Tibial artery (tissue), 4 donors: ENCODE measurements around the gene DVL1.
"Not testable (repeated sequence)": the region's sequence is repeated elsewhere in the genome, so short reads cannot be mapped to it uniquely, and the experiment has no call there.

ENCODE experiments used
- DNase-seq, 2 donors: peaks; one replicate each; pipeline ENCODE4 v3.0.0-alpha.2; 2019
- H3K27ac ChIP-seq, 2 donors: fragments of 200-600 bp; sonication (generic) in 1 of 2; 1 replicate in 1 of 2; 2 replicates in 1 of 2; pipeline ENCODE4 v1.5.1; 2018 to 2019; ENCODE audit warnings: mild to moderate bottlenecking in 1 of 2
- H3K27me3 ChIP-seq, 2 donors: fragments of 200-600 bp; sonication (generic) in 1 of 2; one replicate each; pipeline versions ENCODE4 v1.5.1 to v1.6.0; 2016 to 2019
- H3K36me3 ChIP-seq, 3 donors: fragments of 200-600 bp; sonication (generic) in 2 of 3; one replicate each; pipeline ENCODE4 v1.5.1; 2016 to 2019; ENCODE audit warnings: mild to moderate bottlenecking in 2 of 3
- H3K4me1 ChIP-seq, 4 donors: fragments of 200-600 bp; sonication (generic) in 2 of 4; 1 replicate in 3 of 4; 2 replicates in 1 of 4; pipeline ENCODE4 v1.5.1; 2016 to 2019
- H3K4me3 ChIP-seq, 2 donors: fragments of 200-600 bp; sonication (generic) in 1 of 2; 1 replicate in 1 of 2; 2 replicates in 1 of 2; pipeline ENCODE4 v1.5.1; 2018 to 2019; ENCODE audit warnings: mild to moderate bottlenecking in 2 of 2
- H3K9me3 ChIP-seq, 3 donors: fragments of 200-600 bp; sonication (generic) in 1 of 3; one replicate each; pipeline ENCODE4 v1.5.1; 2016 to 2019
- intact Hi-C: fragments of 100-400 bp; cut with DNase I; formaldehyde crosslinking; loops from one replicate; pipeline ENCODE4 v1.15.0; 2023; ENCODE audit warnings: low total_unique reads
- TF ChIP-seq, protein P1 (sequence below), 2 experiments: fragments of 200-600 bp in 1 of 2; fragments of 450-650 bp in 1 of 2; IDR thresholded peaks; one replicate each; pipeline ENCODE4 v1.5.1; 2017 to 2019; ENCODE audit warnings: antibody characterized with exemption in 2 of 2, mild to moderate bottlenecking in 1 of 2, moderate library complexity in 1 of 2

The DVL1 gene

DNA sequence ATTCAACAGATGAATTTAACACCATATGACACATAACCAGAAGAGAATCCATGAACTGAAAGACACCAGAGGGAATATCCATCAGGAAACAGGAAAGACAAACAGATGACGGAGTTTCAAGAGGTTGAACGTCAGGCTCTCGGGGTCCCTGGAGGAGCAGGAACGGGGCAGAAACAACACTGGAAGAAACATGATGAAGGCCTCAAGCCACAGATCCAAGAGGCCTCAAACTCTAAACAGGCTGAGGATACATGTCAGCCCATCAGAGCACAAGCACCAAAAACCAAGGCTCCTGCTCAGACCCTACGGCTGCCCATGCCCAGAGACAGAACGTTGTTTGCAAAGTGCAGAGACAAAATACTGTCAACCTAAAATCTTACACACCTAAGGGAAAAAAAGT, 31.8 kb downstream of the DVL1 start:
- intact Hi-C loops = no loop called here
- Histone ChIP-seq H3K4me3 (no peak overlapping the region), H3K27me3 (no peaks in the 10 kb centered on the region), H3K9me3 (no peaks in the 10 kb centered on the region), H3K4me1 (peaks cover 0 to 43% (median 31%) of the 10 kb centered on the region in 4 donors), H3K27ac (peak overlapping the region; percentile 62 to 65), H3K36me3 (peaks cover 34 to 81% (median 66%) of the 10 kb centered on the region in 3 donors)
- DNase-seq = no peak
- TF ChIP-seq, protein P1, sequence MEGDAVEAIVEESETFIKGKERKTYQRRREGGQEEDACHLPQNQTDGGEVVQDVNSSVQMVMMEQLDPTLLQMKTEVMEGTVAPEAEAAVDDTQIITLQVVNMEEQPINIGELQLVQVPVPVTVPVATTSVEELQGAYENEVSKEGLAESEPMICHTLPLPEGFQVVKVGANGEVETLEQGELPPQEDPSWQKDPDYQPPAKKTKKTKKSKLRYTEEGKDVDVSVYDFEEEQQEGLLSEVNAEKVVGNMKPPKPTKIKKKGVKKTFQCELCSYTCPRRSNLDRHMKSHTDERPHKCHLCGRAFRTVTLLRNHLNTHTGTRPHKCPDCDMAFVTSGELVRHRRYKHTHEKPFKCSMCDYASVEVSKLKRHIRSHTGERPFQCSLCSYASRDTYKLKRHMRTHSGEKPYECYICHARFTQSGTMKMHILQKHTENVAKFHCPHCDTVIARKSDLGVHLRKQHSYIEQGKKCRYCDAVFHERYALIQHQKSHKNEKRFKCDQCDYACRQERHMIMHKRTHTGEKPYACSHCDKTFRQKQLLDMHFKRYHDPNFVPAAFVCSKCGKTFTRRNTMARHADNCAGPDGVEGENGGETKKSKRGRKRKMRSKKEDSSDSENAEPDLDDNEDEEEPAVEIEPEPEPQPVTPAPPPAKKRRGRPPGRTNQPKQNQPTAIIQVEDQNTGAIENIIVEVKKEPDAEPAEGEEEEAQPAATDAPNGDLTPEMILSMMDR (IDR thresholded peaks at IDR 0.05) = no peak

DNA sequence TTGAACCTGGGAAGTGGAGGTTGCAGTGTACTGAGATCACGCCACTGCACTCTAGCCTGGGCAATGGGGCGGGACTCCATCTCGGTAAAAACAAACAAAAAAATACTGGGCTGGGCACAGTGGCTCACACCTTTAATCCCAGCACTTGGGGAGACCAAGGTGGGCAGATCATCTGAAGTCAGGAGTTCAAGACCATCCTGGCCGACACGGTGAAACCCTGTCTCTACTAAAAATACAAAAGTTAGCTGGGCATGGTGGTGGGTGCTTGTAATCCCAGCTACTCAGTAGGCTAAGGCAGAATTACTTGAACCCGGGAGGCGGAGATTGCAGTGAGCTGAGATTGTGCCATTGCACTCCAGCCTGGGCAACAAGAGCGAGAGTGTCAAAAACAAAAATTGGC, 33.0 kb downstream of the DVL1 start:
- peaks cover 40 to 84% (median 79%) of the 10 kb centered on the region in 3 donors for H3K36me3 ChIP-seq

DNA sequence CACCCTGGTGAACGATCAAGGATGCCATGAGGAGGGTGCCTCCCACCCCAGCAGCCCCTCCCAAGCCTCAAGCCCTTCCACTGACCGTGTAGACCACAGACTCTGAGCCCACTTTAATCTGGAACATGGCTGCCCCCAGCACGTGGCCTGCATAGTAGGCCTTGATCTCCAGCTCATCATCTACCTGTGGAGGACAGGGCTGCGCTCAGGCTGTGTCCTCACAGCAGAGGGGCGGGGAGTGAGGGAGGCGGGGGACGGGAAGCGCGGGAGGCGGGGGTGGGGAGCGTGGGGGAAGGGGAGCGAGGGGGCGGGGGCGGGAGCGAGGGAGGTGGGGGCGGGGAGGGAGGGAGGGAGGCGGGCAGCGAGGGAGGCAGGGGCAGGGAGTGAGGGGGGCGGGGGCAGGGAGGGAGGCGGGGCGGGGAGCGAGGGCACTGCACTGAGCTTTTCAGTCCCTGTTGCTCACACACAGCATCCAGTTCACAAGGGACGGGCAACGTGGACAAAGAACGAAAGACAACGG, 33.7 kb downstream of the DVL1 start:
- Histone ChIP-seq H3K27ac (no peak overlapping the region), H3K27me3 (no peaks in the 10 kb centered on the region), H3K4me1 (peaks cover 0 to 24% (median 15%) of the 10 kb centered on the region in 4 donors), H3K4me3 (no peak overlapping the region), H3K36me3 (peaks cover 46 to 84% (median 83%) of the 10 kb centered on the region in 3 donors), H3K9me3 (no peaks in the 10 kb centered on the region)
- intact Hi-C loops = no loop called here
- no peak for DNase-seq
- TF ChIP-seq, protein P1 (IDR thresholded peaks at IDR 0.05) = no peak

More for the DNA sequence above, 33.0 kb downstream of the DVL1 start:
- H3K4me3 ChIP-seq, DNase-seq, H3K27me3 ChIP-seq, H3K27ac ChIP-seq, H3K9me3 ChIP-seq, intact Hi-C loops: not testable (repeated sequence)
- H3K4me1 ChIP-seq = peaks cover 0 to 31% (median 21%) of the 10 kb centered on the region in 4 donors

DNA sequence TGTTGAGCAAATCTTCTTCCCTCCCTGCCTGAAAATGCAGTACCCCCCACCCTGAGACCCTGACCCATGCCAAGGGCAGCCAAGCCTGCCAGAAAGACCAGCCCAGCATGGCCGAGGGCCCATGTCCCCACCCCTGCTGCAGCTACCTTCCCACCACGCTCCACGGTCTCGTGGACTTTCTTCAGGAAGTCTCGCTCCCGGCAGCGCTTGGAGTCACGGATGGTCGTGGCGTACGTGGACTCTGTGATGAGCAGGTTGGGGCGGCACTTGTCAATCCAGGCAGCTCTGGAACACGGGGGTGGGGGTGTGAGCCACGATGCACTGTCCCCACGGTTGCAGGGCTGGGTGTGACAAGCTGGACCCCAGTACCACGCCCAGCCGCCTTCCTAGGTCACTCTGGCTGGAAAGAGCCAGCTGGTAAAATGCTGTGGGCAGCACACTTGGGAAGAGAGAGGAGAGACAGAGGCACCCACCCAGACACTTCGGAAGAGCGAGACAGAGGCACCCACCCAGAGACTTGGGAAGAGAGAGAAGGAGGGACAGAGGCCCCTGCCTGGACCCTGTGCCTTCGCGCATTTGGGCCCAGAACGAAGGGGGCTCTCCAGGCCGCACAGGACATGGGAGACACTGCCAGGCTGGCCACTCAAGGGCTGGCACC, 34.4 kb downstream of the DVL1 start:
- Histone ChIP-seq H3K27ac (no peak overlapping the region), H3K4me1 (peaks cover 0 to 29% (median 17%) of the 10 kb centered on the region in 4 donors), H3K27me3 (no peaks in the 10 kb centered on the region), H3K4me3 (no peak overlapping the region), H3K36me3 (peaks cover 46 to 77% (median 77%) of the 10 kb centered on the region in 3 donors), H3K9me3 (no peaks in the 10 kb centered on the region)
- DNase-seq = no peak
- intact Hi-C loops = no loop called here
- TF ChIP-seq, protein P1 (IDR thresholded peaks at IDR 0.05) = no peak

DNA sequence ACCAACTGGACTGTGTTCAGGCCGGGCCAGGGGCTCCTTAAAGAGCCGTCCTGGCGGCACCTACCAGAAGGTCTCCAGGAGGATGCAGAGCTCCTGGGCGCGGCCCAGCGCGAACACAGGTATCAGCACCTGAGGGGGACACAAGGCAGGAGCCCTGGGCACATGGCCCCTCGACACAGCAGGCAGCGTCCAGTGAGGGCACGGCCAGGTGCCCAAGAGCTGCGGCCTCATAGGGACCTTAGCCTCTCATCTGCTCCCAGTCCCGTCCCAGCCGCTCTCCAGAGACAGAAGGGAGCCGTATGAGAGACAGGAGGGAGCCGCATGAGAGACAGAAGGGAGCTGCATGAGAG, 35.0 kb downstream of the DVL1 start:
- Histone ChIP-seq H3K27me3 (no peaks in the 10 kb centered on the region), H3K4me3 (no peak overlapping the region), H3K36me3 (peaks cover 40 to 71% (median 71%) of the 10 kb centered on the region in 3 donors), H3K27ac (no peak overlapping the region), H3K9me3 (no peaks in the 10 kb centered on the region), H3K4me1 (peaks cover 0 to 30% (median 22%) of the 10 kb centered on the region in 4 donors)
- TF ChIP-seq, protein P1 (IDR thresholded peaks at IDR 0.05) = no peak
- no peak for DNase-seq
- intact Hi-C loops = no loop called here

DNA sequence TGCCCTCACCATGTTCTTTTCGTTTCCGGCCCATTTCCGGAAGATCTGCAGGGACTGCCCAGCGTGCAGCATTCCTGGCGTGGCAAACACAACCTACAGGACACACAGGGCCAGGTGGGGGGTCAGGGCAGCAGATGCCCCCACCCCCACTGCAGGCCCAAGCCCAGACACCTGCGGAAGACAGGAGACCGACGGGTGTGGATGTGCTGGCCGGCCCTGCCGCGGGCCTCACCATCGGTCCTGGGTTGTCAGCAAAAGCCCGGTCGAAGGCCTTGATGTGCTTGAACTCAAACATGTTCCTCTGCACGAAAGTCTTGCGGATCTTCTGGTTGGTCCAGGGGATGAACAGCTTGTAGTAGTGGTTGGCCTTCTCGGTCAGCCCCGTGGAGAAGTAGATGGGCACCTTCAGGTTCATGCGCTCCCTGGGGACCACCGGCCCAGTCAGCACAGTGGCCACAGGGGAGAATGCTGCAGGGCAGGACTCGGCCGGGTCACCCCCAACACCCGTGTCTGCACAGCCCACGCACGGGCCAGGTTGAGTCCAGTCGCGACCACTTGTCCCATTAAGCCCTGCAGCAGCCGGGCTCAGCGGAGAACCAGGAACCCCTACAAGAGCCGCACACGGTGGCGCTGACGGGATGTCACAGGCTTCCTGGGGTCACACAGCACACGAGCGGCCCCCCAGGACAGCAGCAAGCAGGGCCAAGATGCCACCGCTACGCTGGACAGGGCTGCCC, 35.5 kb downstream of the DVL1 start:
- no peaks in the 10 kb centered on the region for H3K27me3 ChIP-seq
- intact Hi-C loops = no loop called here
- no peaks in the 10 kb centered on the region for H3K9me3 ChIP-seq
- H3K4me1 ChIP-seq = peaks cover 0 to 30% (median 24%) of the 10 kb centered on the region in 4 donors
- H3K27ac ChIP-seq = no peak overlapping the region
- H3K36me3 ChIP-seq = peaks cover 36 to 66% (median 66%) of the 10 kb centered on the region in 3 donors
- no peak for DNase-seq
- no peak overlapping the region for H3K4me3 ChIP-seq
- TF ChIP-seq, protein P1 (IDR thresholded peaks at IDR 0.05) = no peak
